Testis (tissue), 3 donors: ENCODE data around the gene CCSER1. TPM values are rescaled to one million over a fixed set of nuclear protein-coding genes. Genes with fewer than 3 reads are reported as not detected.

ENCODE experiments used
- DNase-seq: peaks from one replicate; pipeline ENCODE4 v3.0.0-alpha.2; 2019
- H3K27ac ChIP-seq, 2 donors: fragments of 200-600 bp; sonication (generic); one replicate each; pipeline ENCODE4 v1.5.1; 2019
- H3K27me3 ChIP-seq: fragments of 200-600 bp; sonication (generic); one replicate; pipeline ENCODE4 v1.5.1; 2019
- H3K36me3 ChIP-seq: fragments of 200-600 bp; sonication (generic); one replicate; pipeline ENCODE4 v1.5.1; 2017; ENCODE audit warnings: low read depth; ENCODE audit errors: missing control alignments
- H3K4me1 ChIP-seq: fragments of 200-600 bp; sonication (generic); one replicate; pipeline ENCODE4 v1.5.1; 2019
- H3K4me3 ChIP-seq, 2 donors: fragments of 200-600 bp; sonication (generic); one replicate each; pipeline ENCODE4 v1.5.1; 2017 to 2019
- H3K9me3 ChIP-seq: fragments of 200-600 bp; sonication (generic); one replicate; pipeline ENCODE4 v1.5.1; 2017
- POLR2A ChIP-seq: fragments of 450-650 bp; IDR thresholded peaks from one replicate; pipeline ENCODE4 v1.6.1; 2017; ENCODE audit warnings: antibody characterized with exemption, mild to moderate bottlenecking, moderate library complexity
- WGBS, 2 donors: methylation state at CpG; one replicate each; pipeline ENCODE4 v1.1.5; 2018; 5-methylcytosine and 5-hydroxymethylcytosine counted together
- intact Hi-C: fragments of 100-400 bp; cut with DNase I; formaldehyde crosslinking; loops from one replicate; pipeline ENCODE4 v1.15.1; 2023; ENCODE audit warnings: low total_unique reads
- polyA plus RNA-seq: library from polyadenylated mRNA; stranded (reverse); fragments of 350-450 nt; fragmentation: Illumina TruSeq; extraction: RNeasy Lipid Tissue Mini Kit (QIAGEN cat#74804); gene quantifications from one replicate; pipeline ENCODE4 v1.2.3, GENCODE V29; 2014; ENCODE audit warnings: low read depth, low replicate concordance; ENCODE audit not compliant: insufficient read depth
- total RNA-seq, 2 donors: library from RNA; depleted of rRNA; stranded (reverse); fragments of >200 nt; gene quantifications; one replicate each; pipeline ENCODE4 v1.2.3, GENCODE V29; 2016
- TF ChIP-seq, protein P1 (sequence below), 3 experiments: fragments of 450-650 bp in 2 of 3; fragments of 200-600 bp in 1 of 3; sonication (generic) in 1 of 3; IDR thresholded peaks; one replicate each; pipeline ENCODE4 v1.5.1; 2016 to 2019; ENCODE audit warnings: antibody characterized with exemption in 3 of 3, mild to moderate bottlenecking in 2 of 3, moderate library complexity in 1 of 3

Gene CCSER1
- total and polyA plus RNA-seq, 3 donors from 2014 or later, result 20.2 to 105 (median 82.8) TPM

DNA sequence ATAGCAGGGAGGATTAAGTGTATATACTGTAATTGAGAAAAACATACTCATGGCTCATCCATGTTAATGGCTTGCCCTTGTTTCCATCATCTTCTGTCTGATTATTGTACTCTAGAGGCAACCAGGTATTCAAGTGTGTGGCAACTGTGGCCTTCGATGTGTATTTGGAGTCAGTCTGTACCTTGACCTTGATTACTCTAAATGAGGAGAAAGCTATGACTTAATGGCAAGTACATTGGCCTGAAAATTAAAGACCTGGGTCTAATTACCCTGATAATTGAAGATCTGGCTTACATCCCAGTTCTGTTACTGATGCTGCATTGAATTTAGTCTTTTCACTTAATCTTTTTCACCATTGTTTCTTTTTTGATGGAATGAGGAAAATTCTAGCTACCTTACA, 409.2 kb downstream of the CCSER1 start:
- H3K36me3 ChIP-seq, result no peaks in the 10 kb centered on the region
- no peak for DNase-seq
- peaks cover 2% of the 10 kb centered on the region for H3K4me1 ChIP-seq
- intact Hi-C loops, result no loop called here
- no peaks in the 10 kb centered on the region for H3K27me3 ChIP-seq
- H3K4me3 ChIP-seq, result no peak overlapping the region
- no peaks in the 10 kb centered on the region for H3K9me3 ChIP-seq
- no peak overlapping the region for H3K27ac ChIP-seq
- TF ChIP-seq POLR2A, result no peak
- TF ChIP-seq, protein P1, sequence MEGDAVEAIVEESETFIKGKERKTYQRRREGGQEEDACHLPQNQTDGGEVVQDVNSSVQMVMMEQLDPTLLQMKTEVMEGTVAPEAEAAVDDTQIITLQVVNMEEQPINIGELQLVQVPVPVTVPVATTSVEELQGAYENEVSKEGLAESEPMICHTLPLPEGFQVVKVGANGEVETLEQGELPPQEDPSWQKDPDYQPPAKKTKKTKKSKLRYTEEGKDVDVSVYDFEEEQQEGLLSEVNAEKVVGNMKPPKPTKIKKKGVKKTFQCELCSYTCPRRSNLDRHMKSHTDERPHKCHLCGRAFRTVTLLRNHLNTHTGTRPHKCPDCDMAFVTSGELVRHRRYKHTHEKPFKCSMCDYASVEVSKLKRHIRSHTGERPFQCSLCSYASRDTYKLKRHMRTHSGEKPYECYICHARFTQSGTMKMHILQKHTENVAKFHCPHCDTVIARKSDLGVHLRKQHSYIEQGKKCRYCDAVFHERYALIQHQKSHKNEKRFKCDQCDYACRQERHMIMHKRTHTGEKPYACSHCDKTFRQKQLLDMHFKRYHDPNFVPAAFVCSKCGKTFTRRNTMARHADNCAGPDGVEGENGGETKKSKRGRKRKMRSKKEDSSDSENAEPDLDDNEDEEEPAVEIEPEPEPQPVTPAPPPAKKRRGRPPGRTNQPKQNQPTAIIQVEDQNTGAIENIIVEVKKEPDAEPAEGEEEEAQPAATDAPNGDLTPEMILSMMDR (IDR thresholded peaks at IDR 0.05), result no peak
- WGBS, 2 donors, result 76 to 92% methylated on average over 1 of the region's 1 CpG

DNA sequence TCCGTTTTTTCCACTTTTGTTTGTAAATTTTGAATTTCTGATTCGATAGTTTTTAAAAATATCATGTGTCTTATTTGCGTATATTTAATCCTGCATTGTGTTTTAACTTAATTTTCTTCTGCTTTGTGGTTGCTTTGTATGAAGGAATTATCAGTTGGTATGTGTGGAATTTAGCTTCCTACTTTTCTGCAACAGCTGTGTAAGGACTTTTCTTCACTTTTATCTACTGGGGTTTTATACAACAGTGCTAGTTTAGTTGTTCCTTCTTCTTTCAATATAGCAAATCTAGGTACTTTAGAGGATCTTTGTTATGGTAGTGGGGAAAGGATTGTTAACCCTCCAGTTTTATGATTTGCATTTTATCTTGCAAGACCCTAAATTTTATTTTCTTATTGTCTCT, 410.3 kb downstream of the CCSER1 start:
- TF ChIP-seq POLR2A, result no peak
- TF ChIP-seq, protein P1 (IDR thresholded peaks at IDR 0.05), result no peak
- Histone ChIP-seq H3K36me3 (no peaks in the 10 kb centered on the region), H3K27ac (no peak overlapping the region), H3K4me3 (no peak overlapping the region), H3K4me1 (peaks cover 2% of the 10 kb centered on the region), H3K9me3 (no peaks in the 10 kb centered on the region), H3K27me3 (no peaks in the 10 kb centered on the region)
- intact Hi-C loops, result no loop called here
- DNase-seq, result no peak
- 83 to 84% methylated on average over 3 of the region's 3 CpGs for WGBS, 2 donors

DNA sequence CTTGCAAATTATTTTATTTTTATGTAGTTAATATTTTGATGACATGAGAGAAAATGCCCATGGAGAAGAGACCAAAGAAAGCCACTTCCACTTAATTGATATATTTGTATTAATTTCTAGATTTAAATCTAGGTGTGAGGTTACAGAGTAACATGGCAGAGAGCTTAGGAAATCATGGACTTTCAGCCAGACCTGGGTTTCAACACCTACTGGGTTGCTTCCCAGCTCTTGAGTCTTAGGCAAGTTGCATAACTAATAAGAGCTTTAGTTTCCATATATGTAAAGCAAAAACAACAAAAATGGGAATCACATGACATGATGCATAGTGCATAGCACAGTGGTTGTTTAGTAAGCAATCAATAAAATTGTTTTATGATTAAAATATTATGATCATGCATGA, 413.3 kb downstream of the CCSER1 start:
- Histone ChIP-seq H3K4me3 (no peak overlapping the region), H3K27ac (no peak overlapping the region), H3K4me1 (peaks cover 2% of the 10 kb centered on the region), H3K9me3 (no peaks in the 10 kb centered on the region), H3K36me3 (no peaks in the 10 kb centered on the region), H3K27me3 (no peaks in the 10 kb centered on the region)
- no peak for DNase-seq
- TF ChIP-seq, protein P1 (IDR thresholded peaks at IDR 0.05), result no peak
- no peak for TF ChIP-seq POLR2A
- intact Hi-C loops, result no loop called here

DNA sequence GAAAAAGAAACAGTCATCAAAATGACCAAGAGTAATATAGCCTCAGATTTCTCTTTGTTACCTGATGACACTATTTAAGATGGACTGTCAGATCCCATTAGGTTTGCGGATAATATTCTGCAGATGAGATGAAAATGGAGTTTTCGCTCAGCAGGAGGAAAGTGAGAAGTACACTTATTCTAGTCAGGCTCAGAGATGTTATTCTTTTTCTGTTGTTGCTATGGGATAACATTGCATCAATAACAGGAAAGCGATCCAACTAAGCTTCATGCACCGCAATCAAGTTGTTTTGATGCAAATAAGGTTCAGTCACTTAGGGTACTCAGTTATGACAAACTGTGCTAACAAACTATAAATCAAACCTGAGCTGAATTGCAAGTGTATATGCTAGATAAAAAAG, 415.0 kb downstream of the CCSER1 start:
- intact Hi-C loops, result no loop called here
- Histone ChIP-seq H3K36me3 (no peaks in the 10 kb centered on the region), H3K27me3 (no peaks in the 10 kb centered on the region), H3K4me3 (no peak overlapping the region), H3K27ac (no peak overlapping the region), H3K9me3 (no peaks in the 10 kb centered on the region), H3K4me1 (peaks cover 2% of the 10 kb centered on the region)
- 83 to 93% methylated on average over 4 of the region's 4 CpGs for WGBS, 2 donors
- TF ChIP-seq, protein P1 (IDR thresholded peaks at IDR 0.05), result no peak
- TF ChIP-seq POLR2A, result no peak
- DNase-seq, result no peak

DNA sequence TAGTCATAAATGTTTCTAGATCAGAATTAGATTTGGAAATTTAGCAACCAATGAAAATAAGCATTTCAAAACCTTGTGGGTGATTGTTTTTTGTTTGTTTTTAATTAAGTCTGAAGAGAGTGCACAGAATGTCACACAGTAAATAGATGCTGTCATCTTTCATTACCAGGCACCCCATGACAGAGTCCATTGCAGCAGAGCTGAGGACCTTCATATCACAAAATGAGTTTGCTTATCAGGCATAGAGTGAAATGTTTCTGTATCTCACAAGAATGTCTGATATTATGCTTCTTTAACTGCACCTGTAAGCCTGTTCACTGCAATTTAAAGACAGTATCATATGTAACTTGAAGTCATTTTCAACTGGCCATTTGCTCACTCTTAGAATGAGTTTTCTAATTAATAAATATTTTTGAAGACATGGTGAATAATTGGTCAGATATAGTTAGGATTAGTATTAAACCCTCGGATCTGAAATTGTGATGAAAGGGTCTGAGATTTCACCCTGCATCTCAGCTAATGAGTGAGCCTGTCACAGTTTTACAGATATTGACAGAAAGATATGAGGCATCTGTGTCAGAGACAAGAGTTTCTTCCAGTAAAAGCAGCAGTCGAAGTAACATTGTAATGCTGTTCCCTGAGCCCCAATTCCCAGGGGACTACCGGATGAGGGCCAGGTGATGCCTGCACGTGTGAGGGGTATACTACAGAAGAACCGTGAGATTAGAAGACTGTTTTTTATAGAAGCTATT, 416.4 kb downstream of the CCSER1 start:
- H3K36me3 ChIP-seq, result no peaks in the 10 kb centered on the region
- DNase-seq, result no peak
- 76 to 83% methylated on average over 5 of the region's 5 CpGs for WGBS, 2 donors
- no peak overlapping the region for H3K27ac ChIP-seq
- H3K4me3 ChIP-seq, result no peak overlapping the region
- H3K27me3 ChIP-seq, result no peaks in the 10 kb centered on the region
- intact Hi-C loops, result no loop called here
- TF ChIP-seq, protein P1 (IDR thresholded peaks at IDR 0.05), result no peak
- TF ChIP-seq POLR2A, result no peak
- H3K4me1 ChIP-seq, result no peaks in the 10 kb centered on the region
- no peaks in the 10 kb centered on the region for H3K9me3 ChIP-seq
